ENCODE results near the gene FAM199X. TPM values are rescaled to one million over a fixed set of nuclear protein-coding genes. Genes with fewer than 3 reads are reported as not detected.

FAM199X gene
- polyA plus RNA-seq, 3 donors = 4.1 to 8.2 (median 5.0) TPM

DNA sequence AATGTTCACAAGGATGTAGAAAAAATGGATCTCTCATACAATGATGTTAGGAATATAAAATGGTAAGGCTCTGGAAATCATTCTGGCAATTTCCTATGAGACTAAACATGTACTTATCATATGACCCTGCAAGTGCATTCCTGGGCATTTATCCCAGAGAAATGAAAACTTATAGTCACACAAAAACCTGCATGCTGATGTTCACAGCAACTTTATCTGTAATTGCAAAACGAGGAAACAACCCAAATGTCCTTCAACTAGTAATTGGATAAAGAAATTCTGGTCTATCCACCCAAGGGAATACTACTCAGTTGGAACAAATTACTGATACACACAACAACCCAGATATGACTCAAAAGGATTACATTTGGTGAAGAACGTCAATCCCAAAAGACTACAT, 39.4 kb upstream of the FAM199X start:
- intact Hi-C loops (cut with micrococcal nuclease) = no loop called here
- Histone ChIP-seq H3K4me1 (ENCODE audit: control insufficient read depth in 1 of 2, insufficient read depth in 2 of 2, low read length in 2 of 2) (no peaks in the 10 kb centered on the region), H3K27ac (ENCODE audit: low read depth in 1 of 2, low read length in 2 of 2) (no peak overlapping the region), H3K9ac (ENCODE audit: insufficient read depth, low read length, poor library complexity, severe bottlenecking) (no peak overlapping the region), H2AFZ (ENCODE audit: insufficient read depth, low read depth, low read length, poor library complexity, severe bottlenecking) (no peak overlapping the region), H4K20me1 (ENCODE audit: insufficient read depth, low read length) (peaks cover 4% of the 10 kb centered on the region), H3K27me3 (ENCODE audit: control insufficient read depth in 2 of 2, insufficient read depth in 2 of 2, low read length in 2 of 2) (no peaks in the 10 kb centered on the region), H3K36me3 (replicated peaks in 1 of 2; ENCODE audit: control insufficient read depth in 1 of 2, insufficient read depth in 2 of 2, low read length in 2 of 2) (peaks cover 13 to 35% of the 10 kb centered on the region in 2 donors), H3K4me2 (replicated peaks; ENCODE audit: extremely low read depth, low read length, poor library complexity, severe bottlenecking) (no peak overlapping the region), H3K4me3 (replicated peaks in 1 of 3; ENCODE audit: low read depth in 2 of 3, low read length in 3 of 3) (no peak overlapping the region), H3K9me3 (replicated peaks in 1 of 2; ENCODE audit: control insufficient read depth in 1 of 2, insufficient read depth in 1 of 2, low read length in 2 of 2) (no peaks in the 10 kb centered on the region), H3K79me2 (ENCODE audit: insufficient read depth, low read length) (no peaks in the 10 kb centered on the region)
- Mint-ChIP-seq H3K4me1 (peaks cover 7% of the 10 kb centered on the region), H3K27ac (no peak overlapping the region), H3K4me3 (no peak overlapping the region), H3K36me3 (peaks cover 32 to 39% of the 10 kb centered on the region in 2 donors), H3K27me3 (ENCODE audit: low read depth in 3 of 3) (peaks cover 0 to 8% (median 1%) of the 10 kb centered on the region in 3 donors), H3K9me3 (no peaks in the 10 kb centered on the region)
- DNase-seq = no peak
- WGBS (ENCODE audit: insufficient coverage) = no CpG with 5 or more reads among the region's 2 CpGs
- TF ChIP-seq, protein P1, sequence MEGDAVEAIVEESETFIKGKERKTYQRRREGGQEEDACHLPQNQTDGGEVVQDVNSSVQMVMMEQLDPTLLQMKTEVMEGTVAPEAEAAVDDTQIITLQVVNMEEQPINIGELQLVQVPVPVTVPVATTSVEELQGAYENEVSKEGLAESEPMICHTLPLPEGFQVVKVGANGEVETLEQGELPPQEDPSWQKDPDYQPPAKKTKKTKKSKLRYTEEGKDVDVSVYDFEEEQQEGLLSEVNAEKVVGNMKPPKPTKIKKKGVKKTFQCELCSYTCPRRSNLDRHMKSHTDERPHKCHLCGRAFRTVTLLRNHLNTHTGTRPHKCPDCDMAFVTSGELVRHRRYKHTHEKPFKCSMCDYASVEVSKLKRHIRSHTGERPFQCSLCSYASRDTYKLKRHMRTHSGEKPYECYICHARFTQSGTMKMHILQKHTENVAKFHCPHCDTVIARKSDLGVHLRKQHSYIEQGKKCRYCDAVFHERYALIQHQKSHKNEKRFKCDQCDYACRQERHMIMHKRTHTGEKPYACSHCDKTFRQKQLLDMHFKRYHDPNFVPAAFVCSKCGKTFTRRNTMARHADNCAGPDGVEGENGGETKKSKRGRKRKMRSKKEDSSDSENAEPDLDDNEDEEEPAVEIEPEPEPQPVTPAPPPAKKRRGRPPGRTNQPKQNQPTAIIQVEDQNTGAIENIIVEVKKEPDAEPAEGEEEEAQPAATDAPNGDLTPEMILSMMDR (IDR thresholded peaks at IDR 0.05) = no peak

- peaks cover 0 to 2% (median 0%) of the 10 kb centered on the region in 7 donors for H3K9me3 Mint-ChIP-seq
- Histone ChIP-seq H3K79me2 (ENCODE audit: insufficient read depth, low read length) (no peaks in the 10 kb centered on the region), H3K27me3 (ENCODE audit: control insufficient read depth in 2 of 2, insufficient read depth in 2 of 2, low read length in 2 of 2) (peaks cover 0 to 2% of the 10 kb centered on the region in 2 donors), H3K9me3 (replicated peaks in 1 of 2; ENCODE audit: control insufficient read depth in 1 of 2, insufficient read depth in 1 of 2, low read length in 2 of 2) (no peaks in the 10 kb centered on the region), H3K36me3 (replicated peaks in 1 of 2; ENCODE audit: control insufficient read depth in 1 of 2, insufficient read depth in 2 of 2, low read length in 2 of 2) (peaks cover 13 to 28% of the 10 kb centered on the region in 2 donors), H3K4me1 (ENCODE audit: control insufficient read depth in 1 of 2, insufficient read depth in 2 of 2, low read length in 2 of 2) (no peaks in the 10 kb centered on the region), H3K4me2 (replicated peaks; ENCODE audit: extremely low read depth, low read length, poor library complexity, severe bottlenecking) (no peak overlapping the region), H3K27ac (ENCODE audit: low read depth in 1 of 2, low read length in 2 of 2) (no peak overlapping the region), H3K4me3 (replicated peaks in 1 of 3; ENCODE audit: low read depth in 2 of 3, low read length in 3 of 3) (no peak overlapping the region), H4K20me1 (ENCODE audit: insufficient read depth, low read length) (peaks cover 18% of the 10 kb centered on the region), H3K9ac (ENCODE audit: insufficient read depth, low read length, poor library complexity, severe bottlenecking) (no peak overlapping the region), H2AFZ (ENCODE audit: insufficient read depth, low read depth, low read length, poor library complexity, severe bottlenecking) (no peak overlapping the region)
- no CpG with 5 or more reads among the region's 6 CpGs for WGBS (ENCODE audit: insufficient coverage)
- intact Hi-C loops (cut with micrococcal nuclease) = loop anchor here in 1 of 2 donors (10.0 kb wide), 1 partner anchor 286 kb away; no protein-coding TSS in a partner anchor
- no peak overlapping the region for H3K4me3 Mint-ChIP-seq
- TF ChIP-seq, protein P1 (IDR thresholded peaks at IDR 0.05) = no peak
- H3K27ac Mint-ChIP-seq = peak overlapping the region in 1 of 7 donors; percentile 27
- peaks cover 11% of the 10 kb centered on the region for H3K4me1 Mint-ChIP-seq
- DNase-seq = no peak
- H3K36me3 Mint-ChIP-seq = peaks cover 26 to 28% of the 10 kb centered on the region in 2 donors
- H3K27me3 Mint-ChIP-seq (ENCODE audit: low read depth in 3 of 3) = peaks cover 0 to 11% (median 0%) of the 10 kb centered on the region in 3 donors
Observed at GRCh38 chrX:104130808-104131207, 35.4 kb upstream of the FAM199X start.

Data from CD14-positive monocyte (primary cell).